ENCODE results near the gene SENP7.
A peak's percentile ranks its signal among the peaks of the same experiment; 100 is the strongest.

The SENP7 gene

GRCh38 chr3:101340591-101340990 lies 172.4 kb downstream of the SENP7 start:
- peak; percentile 24 for DNase-seq (ENCODE audit: low read depth)
- no peak for TF ChIP-seq CTCF (IDR thresholded peaks at IDR 0.05; ENCODE audit: control insufficient read depth, insufficient read depth, low read depth, low read length, missing control alignments)
- no peak overlapping the region for H3K4me3 ChIP-seq (ENCODE audit: control insufficient read depth, low read depth, low read length)

DNA sequence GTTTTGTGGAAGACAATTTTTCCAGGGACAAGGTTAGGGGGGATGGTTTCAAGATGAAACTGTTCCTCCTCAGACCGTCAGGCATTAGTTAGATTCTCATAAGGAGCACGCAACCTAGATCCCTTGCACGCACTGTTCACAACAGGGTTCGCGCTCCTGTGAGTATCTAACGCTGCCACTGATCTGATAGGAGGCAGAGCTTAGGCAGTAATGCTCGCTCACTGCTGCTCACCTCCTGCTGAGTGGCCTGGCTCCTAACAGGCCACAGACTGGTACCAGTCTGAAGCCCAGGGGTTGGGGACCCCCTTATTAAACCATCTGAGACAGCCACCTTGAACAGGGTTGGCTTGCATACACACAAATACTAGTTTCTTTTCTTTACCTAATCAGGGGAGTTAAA lies 179.1 kb downstream of the SENP7 start:
- no peak for TF ChIP-seq CTCF (IDR thresholded peaks at IDR 0.05; ENCODE audit: control insufficient read depth, insufficient read depth, low read depth, low read length, missing control alignments)
- H3K4me3 ChIP-seq (ENCODE audit: control insufficient read depth, low read depth, low read length) = no peak overlapping the region
- no peak for DNase-seq (ENCODE audit: low read depth)

GRCh38 chr3:101329016-101329673 lies 183.9 kb downstream of the SENP7 start:
- H3K4me3 ChIP-seq (ENCODE audit: control insufficient read depth, low read depth, low read length) = no peak overlapping the region
- no peak for TF ChIP-seq CTCF (IDR thresholded peaks at IDR 0.05; ENCODE audit: control insufficient read depth, insufficient read depth, low read depth, low read length, missing control alignments)
- no peak for DNase-seq (ENCODE audit: low read depth)

- H3K4me3 ChIP-seq (ENCODE audit: control insufficient read depth, low read depth, low read length) = no peak overlapping the region
- TF ChIP-seq CTCF (IDR thresholded peaks at IDR 0.05; ENCODE audit: control insufficient read depth, insufficient read depth, low read depth, low read length, missing control alignments) = no peak
- DNase-seq (ENCODE audit: low read depth) = no peak
These were observed 187.4 kb downstream of the SENP7 start for GRCh38 chr3:101325393-101326134.

- no peak within 1 kb of the TSS for H3K4me3 ChIP-seq (ENCODE audit: control insufficient read depth, low read depth, low read length)
- no peak for TF ChIP-seq CTCF (IDR thresholded peaks at IDR 0.05; ENCODE audit: control insufficient read depth, insufficient read depth, low read depth, low read length, missing control alignments)
- no peak for DNase-seq (ENCODE audit: low read depth)
These were observed 192.5 kb downstream of the SENP7 start, which contains the start of gene IMPG2 for GRCh38 chr3:101320475-101320874. IMPG2 (minus strand) TSS chr3:101320575; CDS start chr3:101320372, 203 bp downstream.

DNA sequence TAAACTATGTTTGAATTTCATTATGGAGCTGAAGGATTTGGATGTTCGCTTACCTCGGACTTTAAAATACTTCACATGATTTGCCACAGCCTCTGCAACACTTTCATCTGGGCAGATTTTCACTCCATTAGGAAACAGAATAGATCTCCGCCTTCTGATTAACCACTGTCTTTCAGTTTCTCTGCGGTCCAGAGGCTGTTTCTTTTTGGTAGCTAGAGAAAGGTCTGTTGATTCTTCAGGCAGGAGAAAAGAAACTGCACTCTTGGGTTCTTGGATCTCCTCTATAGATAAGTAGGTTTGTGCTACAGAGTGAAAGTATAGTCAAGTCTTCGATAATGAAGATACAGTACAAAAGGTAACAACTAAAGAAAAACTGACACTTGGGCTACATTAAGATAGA lies 193.5 kb downstream of the SENP7 start:
- no peak for TF ChIP-seq CTCF (IDR thresholded peaks at IDR 0.05; ENCODE audit: control insufficient read depth, insufficient read depth, low read depth, low read length, missing control alignments)
- DNase-seq (ENCODE audit: low read depth) = no peak
- H3K4me3 ChIP-seq (ENCODE audit: control insufficient read depth, low read depth, low read length) = no peak overlapping the region
